GF-D8 (cell line): ENCODE results near the gene C9orf40.

Experiments
- DNase-seq: peaks from one replicate; lab custom pipeline; 2025; lab: John Stamatoyannopoulos, UW

Gene C9orf40

GRCh38 chr9:74940600-74940999, 12.1 kb downstream of the C9orf40 start:
- no peak for DNase-seq

DNA sequence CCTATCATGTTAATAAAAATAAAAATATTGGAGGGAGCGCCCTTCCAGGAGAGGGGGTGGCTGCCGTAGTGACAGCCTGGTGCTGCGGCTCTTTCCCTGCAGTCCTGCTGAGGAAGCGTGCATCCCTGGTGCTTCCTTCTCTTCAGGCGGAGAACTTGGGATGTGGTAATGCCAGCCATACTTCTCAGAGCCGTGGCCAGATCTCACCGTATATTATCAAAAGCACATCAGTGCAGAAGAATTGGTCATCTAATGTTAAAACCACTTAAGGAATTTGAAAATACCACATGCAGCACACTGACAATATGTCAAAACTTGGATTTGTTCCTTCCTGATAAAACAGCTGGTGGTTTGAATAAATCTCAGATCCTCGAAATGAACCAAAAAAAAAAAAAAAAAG, 17.7 kb downstream of the C9orf40 start:
- DNase-seq, result no peak

DNA sequence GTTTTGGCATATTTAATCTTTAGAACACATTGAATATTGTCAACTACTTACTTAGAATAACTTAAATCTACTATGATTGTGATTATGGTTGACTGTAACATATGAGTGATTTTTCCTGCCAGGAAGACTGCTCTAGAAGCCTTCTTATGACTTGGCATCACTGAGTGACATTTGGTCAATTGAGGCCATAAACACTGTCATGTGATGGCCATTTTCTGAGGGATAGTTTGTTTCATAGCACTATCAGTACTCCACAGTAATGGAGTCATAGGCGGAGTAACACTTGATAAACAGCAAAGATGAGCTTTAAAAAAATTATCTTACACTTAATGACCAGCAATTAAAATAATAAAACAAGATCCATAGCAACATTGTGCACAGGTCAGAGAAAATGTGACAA, 31.0 kb downstream of the C9orf40 start:
- DNase-seq, result no peak

DNA sequence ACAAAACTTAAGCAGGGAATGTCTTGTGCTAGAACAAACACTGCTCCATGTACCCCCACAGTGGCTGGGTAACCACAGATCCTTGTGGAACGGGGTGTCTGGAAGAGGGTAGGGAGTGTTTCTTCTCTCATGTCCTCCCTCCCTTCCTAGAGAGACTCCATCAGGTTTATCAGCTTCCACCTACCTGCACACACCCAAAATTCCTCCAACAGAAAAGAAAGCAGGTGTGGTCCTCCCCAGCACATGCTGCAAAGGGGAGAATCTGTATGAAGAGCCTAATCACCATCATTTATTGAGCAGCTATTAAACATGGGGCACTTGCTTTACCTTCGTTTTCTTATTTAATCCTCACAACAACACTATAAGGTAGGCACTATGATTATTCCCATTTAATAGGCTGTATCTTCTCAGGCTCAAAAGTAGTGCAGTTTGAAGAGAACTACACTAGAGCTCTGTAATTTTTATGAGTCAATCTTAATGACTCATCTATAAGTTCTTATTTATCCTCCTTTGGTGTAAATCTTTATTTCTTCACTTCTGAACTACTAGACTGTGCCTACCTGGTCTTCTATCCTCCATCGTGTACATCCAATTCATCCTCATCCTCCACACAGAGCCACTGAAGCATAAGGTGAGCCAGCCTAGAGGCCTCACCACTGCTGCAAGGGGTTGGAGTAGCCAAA, 31.6 kb downstream of the C9orf40 start:
- DNase-seq, result no peak

- no peak for DNase-seq
Measured at GRCh38 chr9:74910036-74910435, 42.7 kb downstream of the C9orf40 start.

- DNase-seq, result no peak
Measured at GRCh38 chr9:74908665-74909064, 44.0 kb downstream of the C9orf40 start.

GRCh38 chr9:74907085-74907484, 45.6 kb downstream of the C9orf40 start:
- DNase-seq, result no peak

- DNase-seq, result no peak
Measured at GRCh38 chr9:74901001-74901400, 51.7 kb downstream of the C9orf40 start.
